Stimulated activated CD4-positive, alpha-beta T cell treated with anti-CD3 and anti-CD28 coated beads, TNF-alpha, amount 100 ng/mL, for 1 hour (primary cell): ENCODE measurements around the gene DCST2.

Experiments used
- DNase-seq, 3 donors: peaks; one replicate each; pipeline ENCODE4 v3.0.0-alpha.2; 2020; ENCODE audit warnings: low read depth in 3 of 3, low spot score in 1 of 3

The DCST2 gene

DNA sequence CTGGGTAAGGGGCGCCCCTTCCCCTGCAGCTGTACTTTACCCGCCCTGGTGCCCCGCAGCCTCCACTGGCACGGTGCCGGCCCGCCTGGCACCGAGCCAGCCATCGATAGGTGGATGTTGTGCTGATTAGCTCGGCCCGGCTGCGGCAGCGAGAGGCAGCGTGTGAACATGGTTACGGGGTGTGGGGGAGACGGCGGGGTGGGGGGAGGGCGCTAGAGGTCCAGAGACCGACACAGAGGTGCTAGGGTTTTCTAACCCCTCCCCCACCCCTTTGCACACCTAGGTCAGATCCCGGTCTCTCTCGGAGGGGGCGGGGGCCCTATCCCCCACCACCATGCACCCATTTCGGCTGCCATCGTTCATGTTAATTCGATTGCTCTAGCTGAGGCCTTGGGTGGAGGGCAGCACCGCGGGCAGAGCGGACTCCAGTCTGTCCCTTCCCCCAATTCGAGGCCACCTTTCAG lies 36.6 kb upstream of the DCST2 start:
- no peak for DNase-seq

DNA sequence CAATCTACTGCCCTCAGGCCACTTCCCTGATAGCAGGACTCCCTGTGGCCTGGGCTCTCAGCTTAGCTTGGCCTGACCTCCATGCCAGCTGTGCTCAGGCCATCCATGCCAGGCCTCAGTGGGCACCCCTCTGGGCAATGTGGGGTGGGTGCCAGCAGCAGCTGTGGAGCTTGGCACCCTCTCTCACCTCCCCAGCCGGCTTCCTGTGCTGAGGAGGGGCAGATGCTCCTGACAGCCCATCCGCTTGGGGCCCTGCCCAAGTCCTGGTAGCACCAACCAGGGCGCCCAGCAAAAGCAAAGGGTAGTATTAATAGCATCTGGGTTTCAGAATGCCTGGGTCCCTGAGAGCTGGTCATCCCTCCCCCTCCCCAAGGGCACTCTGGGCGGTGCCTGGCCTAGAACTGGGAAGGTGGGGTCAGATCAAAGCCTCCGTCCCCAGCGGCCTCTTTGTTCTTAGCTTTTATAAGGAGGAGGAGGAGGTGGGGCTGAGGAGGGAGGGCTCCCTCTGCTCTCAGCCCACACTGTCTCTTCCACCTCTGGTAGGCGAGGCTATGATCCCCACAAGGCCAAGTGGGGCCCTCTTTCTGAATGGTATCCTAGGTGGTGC lies 36.1 kb upstream of the DCST2 start:
- no peak for DNase-seq

DNA sequence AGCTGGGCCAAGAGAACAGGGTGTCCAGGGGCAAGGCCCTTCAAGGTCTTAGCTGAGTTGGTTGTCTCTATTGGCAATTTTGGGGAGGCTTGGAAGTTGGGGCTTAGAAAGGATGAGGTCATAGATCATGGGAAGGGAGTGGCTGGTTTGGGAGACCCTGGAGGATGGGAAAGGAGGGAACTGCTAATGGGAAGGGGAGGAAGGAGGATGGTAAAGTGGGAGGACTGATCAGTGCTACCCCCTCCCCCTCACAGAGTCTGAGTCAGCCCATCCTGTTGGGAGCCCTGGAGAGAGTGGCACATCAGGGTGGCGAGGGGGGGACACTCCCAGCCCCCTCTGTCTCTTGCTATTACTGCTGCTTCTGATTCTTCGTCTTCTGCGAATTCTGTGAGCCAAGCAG lies 35.0 kb upstream of the DCST2 start:
- no peak for DNase-seq

DNA sequence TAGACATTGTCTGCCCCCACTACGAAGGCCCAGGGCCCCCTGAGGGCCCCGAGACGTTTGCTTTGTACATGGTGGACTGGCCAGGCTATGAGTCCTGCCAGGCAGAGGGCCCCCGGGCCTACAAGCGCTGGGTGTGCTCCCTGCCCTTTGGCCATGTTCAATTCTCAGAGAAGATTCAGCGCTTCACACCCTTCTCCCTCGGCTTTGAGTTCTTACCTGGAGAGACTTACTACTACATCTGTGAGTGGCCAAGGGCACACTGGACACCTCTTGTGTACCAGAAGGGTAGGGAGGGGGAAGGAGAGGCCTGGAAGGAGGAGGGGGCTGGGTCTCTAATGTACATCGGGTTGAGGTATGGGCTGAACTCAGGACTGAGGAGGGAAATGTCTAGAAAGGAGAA lies 33.2 kb upstream of the DCST2 start:
- no peak for DNase-seq

DNA sequence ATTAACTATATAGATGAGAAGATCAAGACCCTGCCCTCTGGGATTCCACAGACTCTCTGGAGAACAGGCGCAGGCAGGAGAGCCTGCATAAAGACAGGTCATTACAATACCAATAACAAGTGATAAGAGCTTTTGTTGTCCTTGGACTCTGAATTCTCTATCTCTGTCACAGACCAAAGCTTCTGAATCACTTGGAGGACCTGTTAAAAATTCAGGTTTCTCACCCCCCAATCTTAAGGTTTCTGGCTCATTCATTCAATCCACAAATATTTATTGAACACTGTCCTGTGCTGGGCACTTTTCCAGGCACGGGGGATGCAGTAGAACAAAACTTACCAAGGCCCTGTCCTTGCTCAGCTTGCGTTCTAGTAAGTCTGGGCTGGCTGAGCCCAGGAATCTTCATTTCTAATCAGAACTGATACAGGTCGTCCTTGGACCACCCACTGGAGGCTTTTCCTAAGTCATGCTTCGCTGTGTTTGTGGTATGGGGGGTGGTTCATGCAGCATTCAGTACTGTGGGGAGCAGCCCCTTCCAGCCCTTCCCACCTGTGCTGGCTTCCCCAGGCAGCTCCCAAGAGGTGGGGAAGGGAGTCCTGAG lies 31.4 kb upstream of the DCST2 start:
- no peak for DNase-seq

DNA sequence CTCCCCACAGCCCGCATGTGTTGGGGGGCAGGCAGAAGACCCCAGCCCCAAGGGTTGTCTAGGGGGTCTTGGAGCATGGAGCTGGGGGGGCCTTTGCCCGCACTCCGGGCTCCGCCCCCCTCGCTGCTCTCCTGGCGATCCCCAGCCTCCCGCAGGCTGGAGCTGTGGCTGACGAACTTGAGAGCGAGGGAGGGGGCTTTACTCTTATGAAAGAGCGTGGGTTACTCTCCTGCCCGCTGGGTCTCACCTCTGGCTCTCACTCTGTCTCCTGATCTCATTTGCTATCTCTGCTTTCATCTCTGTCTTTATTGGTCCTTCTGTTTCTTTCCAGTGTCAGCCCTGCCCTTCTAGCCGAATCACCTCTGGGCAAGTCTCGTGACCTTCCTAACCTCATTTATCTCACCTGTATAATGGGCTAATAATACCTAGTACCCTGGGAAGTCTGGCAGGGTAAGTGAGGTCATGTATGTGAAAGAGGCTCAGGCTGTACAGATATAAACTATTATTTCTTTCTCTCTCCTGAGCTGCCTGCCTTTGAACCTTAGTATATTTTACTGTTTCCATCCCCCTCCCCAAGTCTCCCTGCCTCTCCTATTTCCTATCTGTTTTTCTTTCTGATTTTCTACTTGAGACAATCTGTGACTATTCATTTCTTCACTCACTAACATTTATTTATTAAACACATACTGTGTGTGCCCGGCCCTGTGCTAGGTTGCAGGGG lies 30.7 kb upstream of the DCST2 start:
- DNase-seq, result no peak

DNA sequence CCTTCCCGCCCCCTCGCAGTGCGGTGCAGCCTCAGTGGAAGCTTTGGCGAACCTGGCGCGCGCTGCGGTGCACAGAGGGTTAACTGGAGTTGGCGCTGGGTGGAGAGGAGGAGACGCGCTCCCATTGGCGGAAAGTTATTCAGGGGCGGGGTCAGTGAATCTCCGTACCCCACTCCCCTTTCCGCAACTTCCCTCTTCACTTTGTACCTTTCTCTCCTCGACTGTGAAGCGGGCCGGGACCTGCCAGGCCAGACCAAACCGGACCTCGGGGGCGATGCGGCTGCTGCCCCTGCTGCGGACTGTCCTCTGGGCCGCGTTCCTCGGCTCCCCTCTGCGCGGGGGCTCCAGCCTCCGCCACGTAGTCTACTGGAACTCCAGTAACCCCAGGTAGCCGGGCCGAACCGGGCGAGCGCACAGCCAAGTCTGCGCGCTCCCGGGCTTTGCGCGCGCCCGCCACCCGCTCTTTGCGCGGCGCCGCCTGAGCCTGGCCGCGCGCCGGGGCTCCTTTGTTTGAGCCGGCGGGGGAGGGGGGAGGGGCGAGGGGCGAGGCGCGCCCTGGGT lies 30.0 kb upstream of the DCST2 start, which contains the start of gene EFNA4:
Gene EFNA4, plus strand, starts transcription at position 191 of the 561 bp plus-strand sequence. Its CDS starts 84 bp downstream, at position 275.
- DNase-seq, result peak; percentile 52 to 70 (median 61)

DNA sequence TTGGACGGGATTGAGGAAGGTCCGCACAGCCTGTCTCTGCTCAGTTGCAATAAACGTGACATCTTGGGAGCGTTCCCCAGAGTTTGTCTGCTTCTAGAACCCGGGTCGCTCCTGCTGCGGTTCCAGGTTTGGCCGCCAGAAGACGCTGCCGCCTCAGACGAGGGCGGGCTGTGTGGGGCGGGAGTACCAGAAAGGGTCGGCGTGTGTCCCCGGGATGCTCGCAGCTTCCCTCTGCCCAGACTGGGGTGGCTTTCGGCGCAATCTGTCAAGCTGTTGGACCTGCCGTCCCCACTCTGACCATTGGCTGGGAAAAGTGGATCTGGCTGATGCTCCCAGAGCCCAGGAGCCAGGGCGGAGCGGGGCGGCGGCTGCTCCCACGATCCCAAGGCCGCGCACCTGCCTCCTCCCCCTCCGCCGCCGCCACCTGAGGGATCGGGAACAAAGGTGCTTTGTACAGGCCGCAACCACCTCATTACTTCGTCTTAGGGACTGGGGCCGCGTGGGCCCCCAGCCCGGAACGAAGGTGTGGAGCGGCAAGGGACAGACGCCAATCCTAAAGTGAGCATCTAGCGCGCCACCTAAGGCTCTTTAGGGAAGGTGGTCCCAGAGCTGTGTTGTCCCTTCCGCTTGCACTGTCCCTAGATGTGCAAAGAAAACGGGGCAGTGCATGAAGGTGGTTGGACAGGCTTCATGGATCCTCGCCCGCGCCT lies 29.3 kb upstream of the DCST2 start:
- peak in 2 of 3 donors; percentile 44 to 72 for DNase-seq

DNA sequence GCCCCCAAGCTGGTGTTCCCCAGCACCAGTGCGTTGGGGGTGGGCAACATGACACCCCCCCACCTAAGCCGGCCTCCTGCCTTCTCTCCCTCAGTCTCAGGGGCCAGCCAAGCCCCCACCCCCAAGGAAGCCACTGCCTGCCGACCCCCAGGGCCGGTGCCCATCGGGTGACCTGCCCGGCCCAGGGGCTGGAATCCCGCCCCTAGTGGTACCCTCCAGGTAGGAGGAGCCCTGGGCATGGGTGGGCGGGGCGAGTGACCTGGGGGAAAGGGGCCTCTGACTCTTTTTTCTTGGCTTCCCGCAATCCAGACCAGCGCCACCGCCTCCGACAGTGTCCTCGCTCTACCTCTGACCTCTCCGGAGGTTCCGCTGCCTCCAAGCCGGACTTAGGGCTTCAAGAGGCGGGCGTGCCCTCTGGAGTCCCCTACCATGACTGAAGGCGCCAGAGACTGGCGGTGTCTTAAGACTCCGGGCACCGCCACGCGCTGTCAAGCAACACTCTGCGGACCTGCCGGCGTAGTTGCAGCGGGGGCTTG lies 28.6 kb upstream of the DCST2 start:
- no peak for DNase-seq

DNA sequence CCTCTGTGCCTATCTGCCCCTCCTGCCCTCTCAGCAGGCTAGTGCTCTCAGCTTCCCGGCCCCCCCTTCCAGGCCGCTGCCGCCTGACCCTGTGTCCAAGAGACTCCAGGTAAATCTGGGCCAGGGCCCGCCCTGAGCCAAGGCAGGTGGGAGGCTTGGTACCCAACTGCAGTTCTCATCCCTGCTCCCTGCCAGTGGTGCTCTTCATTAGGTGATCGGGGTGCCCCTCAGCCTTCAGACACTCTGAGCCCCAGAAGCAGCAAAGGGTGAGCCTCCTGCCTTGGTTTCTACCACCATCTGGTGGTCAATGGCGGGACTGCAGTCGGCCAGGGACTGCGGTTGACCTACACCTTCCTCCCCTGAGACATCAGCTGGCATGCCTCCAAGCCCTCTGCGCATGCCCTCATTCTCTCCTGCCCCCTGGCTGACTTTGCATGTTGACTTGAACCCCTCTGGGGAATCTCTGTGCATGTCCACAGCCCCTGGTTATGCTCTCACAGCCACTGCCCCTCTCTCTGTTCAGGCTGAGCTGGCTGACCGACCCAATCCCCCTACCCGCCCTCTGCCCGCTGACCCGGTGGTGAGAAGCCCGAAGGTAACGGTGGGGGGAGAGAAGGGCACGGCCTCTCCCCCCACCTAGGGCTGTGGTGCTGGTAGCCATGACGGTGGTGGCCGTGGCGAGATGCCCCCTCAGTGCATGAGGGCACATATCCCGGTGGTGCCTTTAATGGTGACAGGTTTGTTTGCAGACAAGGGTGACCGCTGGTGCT lies 28.0 kb upstream of the DCST2 start:
- DNase-seq, result peak; percentile 87 to 97 (median 91)

DNA sequence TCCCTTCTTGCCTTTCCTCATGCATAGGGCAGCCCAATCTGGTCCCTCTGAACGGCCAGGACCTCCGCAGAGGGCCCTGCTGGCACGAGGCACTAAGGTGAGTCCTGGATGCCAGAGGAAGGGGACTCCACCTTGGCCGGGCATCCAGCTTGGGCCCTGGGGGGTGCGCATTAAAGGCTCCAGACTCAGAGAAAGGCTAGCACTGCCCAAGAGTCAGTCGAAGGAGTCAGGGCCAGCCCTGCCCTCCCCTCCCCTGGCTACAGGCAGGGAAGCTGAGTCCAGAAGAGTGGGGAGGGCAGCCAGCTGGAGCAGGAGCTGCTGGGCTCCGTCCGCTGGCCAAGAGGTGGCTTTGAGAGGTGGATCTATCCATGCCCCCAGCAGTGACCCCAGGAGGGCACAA lies 27.2 kb upstream of the DCST2 start:
- no peak for DNase-seq

DNA sequence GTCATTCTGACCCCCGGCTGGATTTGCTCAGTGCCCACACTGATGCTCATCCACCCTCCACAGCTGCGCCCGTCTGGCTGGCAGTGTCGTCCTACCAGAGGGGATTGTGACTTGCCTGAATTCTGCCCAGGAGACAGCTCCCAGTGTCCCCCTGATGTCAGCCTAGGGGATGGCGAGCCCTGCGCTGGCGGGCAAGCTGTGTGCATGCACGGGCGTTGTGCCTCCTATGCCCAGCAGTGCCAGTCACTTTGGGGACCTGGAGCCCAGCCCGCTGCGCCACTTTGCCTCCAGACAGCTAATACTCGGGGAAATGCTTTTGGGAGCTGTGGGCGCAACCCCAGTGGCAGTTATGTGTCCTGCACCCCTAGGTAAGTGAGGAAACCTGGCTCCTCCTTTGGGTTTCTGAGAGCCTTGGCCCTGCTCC lies 24.2 kb upstream of the DCST2 start:
- no peak for DNase-seq

DNA sequence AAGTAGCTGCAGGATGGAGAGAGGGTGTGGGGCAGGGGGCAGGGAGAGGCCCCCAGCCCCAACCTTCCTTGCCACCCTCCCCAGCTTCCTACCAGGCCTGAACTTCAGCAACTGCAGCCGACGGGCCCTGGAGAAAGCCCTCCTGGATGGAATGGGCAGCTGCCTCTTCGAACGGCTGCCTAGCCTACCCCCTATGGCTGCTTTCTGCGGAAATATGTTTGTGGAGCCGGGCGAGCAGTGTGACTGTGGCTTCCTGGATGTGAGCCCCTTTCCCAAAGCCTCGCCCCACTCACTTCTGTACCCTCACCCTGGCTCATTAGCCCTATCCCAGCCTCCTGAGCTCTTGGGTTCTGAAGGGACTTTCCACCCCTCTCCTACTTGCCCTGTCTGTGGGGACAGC lies 23.5 kb upstream of the DCST2 start:
- DNase-seq, result no peak

DNA sequence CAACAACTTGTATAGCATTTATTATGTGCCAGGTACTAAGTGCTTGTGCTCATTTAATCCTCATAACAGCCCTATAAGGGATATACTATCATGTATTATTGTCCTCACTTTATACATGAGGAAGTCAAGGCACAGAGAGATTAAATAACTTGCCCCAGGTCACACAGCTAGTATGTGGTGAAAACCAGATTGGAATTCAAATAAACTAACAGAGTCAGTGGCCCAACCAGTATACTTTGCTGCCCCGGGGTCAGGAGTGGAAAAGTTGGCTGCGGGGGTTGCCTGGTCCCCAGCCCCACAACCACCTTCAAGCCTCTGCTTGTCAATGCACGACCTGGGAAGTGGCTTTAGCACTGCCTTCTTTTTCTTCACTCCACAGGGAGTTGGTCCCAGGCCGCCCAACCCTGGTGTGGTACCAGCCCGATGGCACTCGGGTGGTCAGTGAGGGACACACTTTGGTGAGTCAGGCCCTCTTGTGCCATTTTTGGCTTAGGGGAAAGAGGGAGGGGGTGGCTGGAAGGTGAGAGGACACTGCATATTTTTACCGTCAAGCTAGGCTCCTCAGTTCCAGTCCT lies 20.0 kb upstream of the DCST2 start:
- DNase-seq, result no peak

DNA sequence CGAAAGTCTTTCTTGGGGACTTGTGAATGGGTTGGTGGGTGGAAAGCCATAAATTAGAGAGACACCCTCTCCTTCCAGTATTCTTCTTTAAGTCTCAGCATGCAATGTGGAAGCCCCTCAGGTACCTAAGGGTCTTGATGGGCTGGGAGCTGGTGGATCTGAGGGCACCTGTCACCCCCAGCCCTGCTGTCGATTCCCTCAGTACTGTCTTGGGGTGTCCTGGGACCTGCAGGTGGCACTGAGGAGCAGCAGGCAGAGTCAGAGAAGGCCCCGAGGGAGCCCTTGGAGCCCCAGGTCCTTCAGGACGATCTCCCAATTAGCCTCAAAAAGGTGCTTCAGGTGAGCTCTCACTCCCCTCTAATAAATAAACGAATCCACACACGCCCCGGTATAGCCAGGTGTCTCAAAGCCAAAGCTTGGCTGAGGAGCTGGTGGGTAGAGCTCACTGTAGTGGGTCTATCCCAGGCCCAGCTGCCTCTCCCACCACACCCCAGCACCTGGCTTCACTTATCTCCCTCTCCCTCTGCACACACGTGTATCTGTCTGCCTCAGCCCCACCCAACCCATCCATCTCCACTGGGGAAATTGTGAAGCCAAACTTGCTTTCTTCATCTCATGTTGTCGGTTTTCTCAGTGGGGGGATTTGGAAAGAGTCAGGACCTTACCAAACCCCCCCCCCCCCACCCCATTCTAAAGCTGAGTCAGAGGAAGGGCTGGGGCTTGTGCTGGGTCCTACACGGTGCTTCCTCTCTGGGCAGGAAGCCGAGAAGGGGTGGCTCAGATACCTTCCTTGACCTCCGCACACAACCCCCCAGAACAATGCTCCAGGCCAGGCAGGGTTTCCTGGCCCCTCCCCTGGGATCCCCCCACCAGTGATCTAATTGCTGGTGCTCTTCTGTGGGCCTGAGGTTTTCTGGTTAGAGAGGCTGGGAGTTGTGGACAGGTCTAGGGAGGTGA lies 19.1 kb upstream of the DCST2 start:
- no peak for DNase-seq

DNA sequence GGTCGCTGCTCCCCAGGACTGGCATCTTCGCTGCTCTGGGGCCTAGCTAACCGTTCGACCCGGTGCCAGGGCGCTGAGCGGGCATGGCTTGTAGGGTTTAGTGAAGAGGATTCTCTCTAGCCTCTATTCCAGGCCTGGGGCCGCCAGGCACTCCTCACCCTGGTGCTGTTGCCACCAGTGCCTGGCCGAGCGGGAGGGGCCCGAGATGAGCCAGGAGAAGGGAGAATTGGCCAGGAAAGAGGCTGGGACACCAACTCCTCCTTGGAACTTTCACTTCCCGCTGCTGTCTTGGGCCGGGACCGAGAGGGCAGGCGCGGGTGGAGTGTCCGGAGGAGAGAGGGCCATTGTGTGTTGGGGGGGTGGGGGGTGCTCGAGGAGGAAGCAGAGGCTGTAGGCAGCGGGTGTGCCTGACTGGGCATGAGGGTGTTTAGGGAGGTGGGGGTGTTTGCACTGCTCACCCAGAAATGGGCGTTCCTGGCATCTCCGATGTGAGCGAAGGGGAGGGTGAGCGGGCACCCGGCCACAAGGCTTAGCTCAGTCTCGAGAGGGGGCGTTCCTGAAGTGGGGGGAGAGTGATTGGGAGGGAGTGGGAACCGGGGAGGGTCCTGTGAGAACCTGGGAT lies 18.3 kb upstream of the DCST2 start:
- DNase-seq, result peak in 1 of 3 donors; percentile 24

DNA sequence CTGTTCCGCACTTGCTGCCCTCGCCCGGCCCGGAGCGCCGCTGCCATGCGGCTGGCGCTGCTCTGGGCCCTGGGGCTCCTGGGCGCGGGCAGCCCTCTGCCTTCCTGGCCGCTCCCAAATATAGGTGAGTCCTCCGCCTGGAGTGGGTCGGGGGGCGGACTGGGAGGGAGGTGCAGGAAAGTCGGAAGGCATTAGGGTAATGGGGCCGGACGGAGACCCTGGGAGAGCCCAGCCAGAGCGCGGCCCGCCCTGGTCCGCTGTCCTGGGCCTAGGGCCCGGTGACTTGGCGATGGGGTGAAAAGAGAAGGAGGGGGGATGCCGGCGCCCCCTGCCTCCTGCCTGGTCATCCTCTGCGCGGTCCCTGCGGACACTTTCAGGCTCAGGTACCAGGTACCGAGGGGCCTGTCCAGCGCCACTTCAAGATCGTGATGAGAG lies 17.8 kb upstream of the DCST2 start:
- no peak for DNase-seq

DNA sequence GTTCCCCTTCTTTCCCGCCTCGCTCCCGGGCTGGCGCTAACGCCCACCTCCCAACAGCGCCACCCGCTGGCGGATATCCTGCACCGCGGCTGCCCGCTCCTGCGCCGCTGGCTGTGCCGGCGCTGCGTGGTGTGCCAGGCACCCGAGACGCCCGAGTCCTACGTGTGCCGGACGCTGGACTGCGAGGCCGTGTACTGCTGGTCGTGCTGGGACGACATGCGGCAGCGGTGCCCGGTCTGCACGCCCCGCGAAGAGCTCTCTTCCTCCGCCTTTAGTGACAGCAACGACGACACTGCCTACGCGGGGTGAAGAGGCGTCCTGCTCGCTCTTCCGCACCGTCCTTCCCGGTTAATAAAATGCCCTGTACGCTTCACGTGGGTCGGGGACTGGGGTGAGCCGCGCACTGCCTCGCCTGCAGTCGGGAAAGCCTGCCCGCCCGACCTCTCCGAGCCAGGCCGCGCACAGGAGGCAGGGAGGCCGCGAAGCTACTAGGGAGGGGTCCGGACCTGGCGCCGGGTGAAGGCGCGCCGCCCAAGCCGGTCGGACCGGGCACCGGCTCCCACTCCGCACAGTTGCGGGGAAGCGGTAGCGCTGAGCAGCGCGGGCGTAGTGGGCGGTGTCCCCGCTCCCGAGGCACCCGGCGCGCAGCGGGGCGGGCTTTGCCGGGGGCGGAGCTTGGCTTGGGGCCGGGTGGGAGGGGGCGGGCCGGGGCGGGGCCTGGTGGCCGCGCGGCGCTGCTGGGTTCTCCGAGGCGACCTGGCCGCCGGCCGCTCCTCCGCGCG lies 17.2 kb upstream of the DCST2 start, which contains the start of gene ADAM15:
Gene ADAM15, plus strand, starts transcription at position 757 of the 782 bp plus-strand sequence. CDS start 71 bp downstream, outside the sequence.
- peak; percentile 50 to 72 (median 65) for DNase-seq
